IMR-90 (cell line): ENCODE results near the gene NAA80. TPM values are rescaled to one million over a fixed set of nuclear protein-coding genes. Genes with fewer than 3 reads are reported as not detected.

Experiments used
- ATAC-seq: fragments of 200-7000 bp; cut with Tn5 transposase; 2 replicates; pipeline ENCODE4 v1.9.1; 2020; ENCODE audit warnings: low read depth, mild to moderate bottlenecking, moderate library complexity
- BruUV-seq: library from RNA; stranded (reverse); fragments of 400-500 nt; replicated peaks from 2 replicates; lab custom pipeline; 2021; lab: Mats Ljungman, UMichigan
- CTCF ChIA-PET: fragments of 300-600 bp; formaldehyde crosslinking; extraction: SDS; loops from one replicate; lab custom pipeline; 2021; ENCODE audit warnings: antibody characterized with exemption; lab: Yijun Ruan, JAX
- POLR2A ChIA-PET: fragments of 300-600 bp; sonication (Branson Sonifier 250); formaldehyde crosslinking; loops from one replicate; lab custom pipeline; 2022; ENCODE audit warnings: antibody characterized with exemption; ENCODE audit not compliant: unreplicated experiment; lab: Charles Lee
- DNase-seq: peaks from one replicate; pipeline ENCODE4 v3.0.0; 2013
- H2AFZ ChIP-seq: replicated peaks from 2 replicates; pipeline ENCODE3; 2013; ENCODE audit warnings: low read length, mild to moderate bottlenecking; ENCODE audit not compliant: poor library complexity
- H2AK5ac ChIP-seq: 2 replicates; pipeline ENCODE4 v1.6.1; 2013; ENCODE audit warnings: low read depth, low read length, inconsistent platforms
- H2AK9ac ChIP-seq: replicated peaks from 2 replicates; pipeline ENCODE3; 2013; ENCODE audit warnings: mild to moderate bottlenecking, low read depth, low read length, moderate library complexity; ENCODE audit not compliant: poor library complexity
- H2BK120ac ChIP-seq: 2 replicates; pipeline ENCODE4 v1.6.1; 2013; ENCODE audit warnings: low read depth, low read length, inconsistent platforms
- H2BK15ac ChIP-seq: 3 replicates; pipeline ENCODE4 v1.6.1; 2013; ENCODE audit warnings: low read depth, low read length, inconsistent platforms
- H2BK20ac ChIP-seq: 2 replicates; pipeline ENCODE4 v1.6.1; 2013; ENCODE audit warnings: low read depth, mild to moderate bottlenecking, inconsistent platforms, low read length, moderate library complexity
- H2BK5ac ChIP-seq: 2 replicates; pipeline ENCODE4 v1.6.1; 2013; ENCODE audit warnings: mild to moderate bottlenecking, low read depth, low read length, inconsistent platforms; ENCODE audit not compliant: poor library complexity, severe bottlenecking
- H3K14ac ChIP-seq: replicated peaks from 2 replicates; pipeline ENCODE4 v1.6.1; 2013; ENCODE audit warnings: low read depth, low read length, inconsistent platforms
- H3K18ac ChIP-seq: 2 replicates; pipeline ENCODE4 v1.6.1; 2013; ENCODE audit warnings: low read depth, low read length, control low read depth
- H3K23ac ChIP-seq: 2 replicates; pipeline ENCODE4 v1.6.1; 2013; ENCODE audit warnings: low read depth, low read length, inconsistent platforms
- H3K27ac ChIP-seq: 2 replicates; pipeline ENCODE4 v1.5.1; 2013; ENCODE audit warnings: mild to moderate bottlenecking, control low read depth, low read length; ENCODE audit not compliant: insufficient read depth
- H3K27me3 ChIP-seq: 2 replicates; pipeline ENCODE4 v1.6.1; 2013; ENCODE audit warnings: low read length; ENCODE audit not compliant: control insufficient read depth, insufficient read depth
- H3K36me3 ChIP-seq: 2 replicates; pipeline ENCODE4 v1.6.1; 2013; ENCODE audit warnings: low read length, mixed read lengths; ENCODE audit not compliant: control insufficient read depth, insufficient read depth
- H3K4ac ChIP-seq: 2 replicates; pipeline ENCODE4 v1.6.1; 2013; ENCODE audit warnings: low read depth, low read length, inconsistent platforms
- H3K4me1 ChIP-seq: 2 replicates; pipeline ENCODE4 v1.6.1; 2013; ENCODE audit warnings: low read length, mixed read lengths; ENCODE audit not compliant: control insufficient read depth, insufficient read depth
- H3K4me2 ChIP-seq: 2 replicates; pipeline ENCODE4 v1.6.1; 2013; ENCODE audit warnings: low read depth, mild to moderate bottlenecking, control low read depth, low read length, moderate library complexity
- H3K4me3 ChIP-seq: 2 replicates; pipeline ENCODE4 v1.5.1; 2013; ENCODE audit warnings: low read depth, mild to moderate bottlenecking, control low read depth, low read length, moderate library complexity; ENCODE audit not compliant: insufficient read depth
- H3K56ac ChIP-seq: 2 replicates; pipeline ENCODE4 v1.6.1; 2013; ENCODE audit warnings: low read length, inconsistent platforms; ENCODE audit not compliant: insufficient read depth; ENCODE audit errors: extremely low read depth
- H3K79me1 ChIP-seq, 2 experiments: 2 replicates each; pipeline ENCODE4 v1.6.1; 2013; ENCODE audit warnings: low read length in 2 of 2, inconsistent platforms in 1 of 2, low read depth in 1 of 2
- H3K9ac ChIP-seq: 2 replicates; pipeline ENCODE4 v1.6.1; 2013; ENCODE audit warnings: low read depth, low read length, control low read depth
- H3K9me1 ChIP-seq: 2 replicates; pipeline ENCODE4 v1.6.1; 2013; ENCODE audit warnings: low read length, inconsistent platforms; ENCODE audit not compliant: insufficient read depth
- H3K9me3 ChIP-seq: 2 replicates; pipeline ENCODE4 v1.6.1; 2013; ENCODE audit warnings: low read length; ENCODE audit not compliant: control insufficient read depth, insufficient read depth
- H4K20me1 ChIP-seq: 2 replicates; pipeline ENCODE4 v1.6.1; 2013; ENCODE audit warnings: low read length, inconsistent platforms; ENCODE audit not compliant: insufficient read depth
- H4K5ac ChIP-seq: 2 replicates; pipeline ENCODE4 v1.6.1; 2013; ENCODE audit warnings: mild to moderate bottlenecking, low read depth, low read length, control low read depth
- H4K8ac ChIP-seq, 2 experiments: 2 replicates each; pipeline ENCODE4 v1.6.1; 2013; ENCODE audit warnings: low read depth in 2 of 2, low read length in 2 of 2, control low read depth in 1 of 2, inconsistent platforms in 1 of 2
- H4K91ac ChIP-seq: 2 replicates; pipeline ENCODE4 v1.6.1; 2013; ENCODE audit warnings: low read depth, low read length, inconsistent platforms; ENCODE audit not compliant: insufficient read depth
- MAFK ChIP-seq: IDR thresholded peaks from 2 replicates; pipeline ENCODE4 v1.6.1; 2012; ENCODE audit warnings: low read depth, low read length, improper control_type of control experiment
- MAZ ChIP-seq: IDR thresholded peaks from 2 replicates; pipeline ENCODE4 v1.6.1; 2012; ENCODE audit warnings: low read depth, mild to moderate bottlenecking, low read length, improper control_type of control experiment, moderate library complexity, borderline replicate concordance
- POLR2A ChIP-seq: IDR thresholded peaks from 2 replicates; pipeline ENCODE4 v1.6.1; 2012; ENCODE audit warnings: mild to moderate bottlenecking, low read depth, low read length
- RAD21 ChIP-seq: IDR thresholded peaks from 2 replicates; pipeline ENCODE4 v1.6.1; 2012; ENCODE audit warnings: low read length, improper control_type of control experiment
- RCOR1 ChIP-seq: IDR thresholded peaks from 2 replicates; pipeline ENCODE4 v1.6.1; 2012; ENCODE audit warnings: mild to moderate bottlenecking, low read length, improper control_type of control experiment; ENCODE audit not compliant: insufficient replicate concordance
- WGBS, 2 experiments: methylation state at CpG; one replicate each; pipeline versions ENCODE4 v1.1.5 to v1.1.7; 2013; ENCODE audit warnings: missing lambda C conversion rate in 2 of 2; ENCODE audit not compliant: insufficient read length in 1 of 2; ENCODE audit errors: extremely low coverage in 2 of 2; 5-methylcytosine and 5-hydroxymethylcytosine counted together
- dilution Hi-C: fragments of 300-500 bp; cut with HindIII; formaldehyde crosslinking; loops from one replicate; pipeline ENCODE4 v1.14.3; 2018; ENCODE audit warnings: low sequenced_read_pairs; ENCODE audit not compliant: unreplicated experiment
- in situ Hi-C: fragments of 300-500 bp; cut with MboI; formaldehyde crosslinking; loops from 3 replicates; pipeline ENCODE4 v1.14.3; 2019; ENCODE audit warnings: low sequenced_read_pairs, inconsistent platforms, mixed read lengths
- intact Hi-C: fragments of 100-400 bp; cut with micrococcal nuclease; formaldehyde crosslinking; loops from 2 replicates; pipeline ENCODE4 v1.10.0; 2022
- polyA plus RNA-seq, 3 experiments: library from polyadenylated mRNA; depleted of rRNA; stranded (reverse); fragments of >200 nt; gene quantifications; 2 replicates each; pipeline ENCODE4 v1.2.3, GENCODE V29; 2012; ENCODE audit warnings: low replicate concordance in 1 of 3
- total RNA-seq: library from RNA; depleted of rRNA; stranded (reverse); fragments of >200 nt; gene quantifications from 2 replicates; pipeline ENCODE4 v1.2.3, GENCODE V29; 2012
- TF ChIP-seq, protein P1 (sequence below): fragments of 150-350 bp; IDR thresholded peaks from 2 replicates; pipeline ENCODE4 v1.6.1; 2017; ENCODE audit warnings: mild to moderate bottlenecking, antibody characterized with exemption, low read length, low read depth

Gene NAA80
- total and polyA plus RNA-seq, 2 of the 4 experiments (the other 2 are of a cell fraction): 5.0 to 14.4 TPM

DNA sequence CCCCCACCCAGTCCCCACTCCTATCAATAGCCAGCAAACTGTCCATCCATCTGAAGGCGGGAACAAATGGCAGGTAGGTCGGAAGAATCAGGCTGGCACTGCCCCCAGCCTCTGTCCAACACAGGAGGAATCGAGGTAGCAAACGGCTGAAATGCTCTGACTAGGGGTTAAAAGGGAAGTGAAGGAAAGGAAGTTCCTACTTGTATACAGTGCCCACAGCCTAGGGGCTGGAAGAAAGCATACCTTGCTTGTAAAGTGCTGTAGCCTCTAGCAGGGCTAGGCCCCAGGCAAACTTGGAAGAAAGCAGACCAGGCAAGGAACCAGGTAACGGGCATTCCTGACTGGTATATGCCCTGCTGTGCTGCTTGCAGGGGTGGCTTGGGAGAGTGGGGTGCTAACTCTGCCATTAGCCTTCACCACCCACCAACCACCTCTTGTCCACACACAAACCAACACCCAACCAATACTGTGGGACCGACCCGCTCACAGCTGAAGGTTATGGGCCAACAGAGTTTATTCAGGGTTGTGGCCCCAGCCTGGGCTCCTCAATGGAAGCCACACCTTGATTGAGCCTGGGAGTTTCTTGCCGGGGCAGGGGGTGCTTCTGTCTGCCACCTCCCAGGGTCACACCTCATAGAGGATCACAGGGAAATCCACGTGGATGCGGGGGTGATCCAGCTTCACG is 26.4 kb upstream of the NAA80 start:
- Histone ChIP-seq H3K4me1 (peaks cover 16% of the 10 kb centered on the region), H3K9ac (no peak overlapping the region), H2BK5ac (no peak overlapping the region), H4K91ac (no peak overlapping the region), H2BK15ac (no peak overlapping the region), H3K9me3 (no peaks in the 10 kb centered on the region), H4K5ac (no peak overlapping the region), H3K4ac (no peak overlapping the region), H3K27me3 (no peaks in the 10 kb centered on the region), H2BK20ac (no peak overlapping the region), H2BK120ac (no peak overlapping the region), H4K8ac (no peak overlapping the region), H2AK5ac (no peak overlapping the region), H3K4me2 (no peak overlapping the region), H3K36me3 (peaks cover 17% of the 10 kb centered on the region), H3K79me1 (peaks cover 20 to 36% of the 10 kb centered on the region in 2 experiments; a peak in 3 of 4 replicates), H4K20me1 (peaks cover 7% of the 10 kb centered on the region), H3K27ac (no peak overlapping the region), H2AK9ac (no peak overlapping the region), H3K4me3 (no peak overlapping the region), H3K23ac (no peak overlapping the region), H3K56ac (no peak overlapping the region), H3K18ac (no peak overlapping the region), H2AFZ (no peak overlapping the region), H3K9me1 (no peaks in the 10 kb centered on the region), H3K14ac (no peak overlapping the region)
- ATAC-seq (no peak), DNase-seq (no peak)
- intact Hi-C loops: no loop called here
- ChIA-PET POLR2A (no interaction called here), CTCF (no interaction called here)
- in situ Hi-C loops: loop anchor here (25.0 kb wide), 3 partner anchors 1062 to 1837 kb away; partner anchors contain the start of genes ABHD14B, GPR62, MANF and PCBP4
- 80% methylated on average over 1 of the region's 11 CpGs; no CpG with 5 or more reads in 1 of the 2 experiments for WGBS, 2 experiments
- TF ChIP-seq MAZ (no peak), MAFK (no peak), POLR2A (no peak), RAD21 (no peak), RCOR1 (no peak)
- TF ChIP-seq, protein P1, sequence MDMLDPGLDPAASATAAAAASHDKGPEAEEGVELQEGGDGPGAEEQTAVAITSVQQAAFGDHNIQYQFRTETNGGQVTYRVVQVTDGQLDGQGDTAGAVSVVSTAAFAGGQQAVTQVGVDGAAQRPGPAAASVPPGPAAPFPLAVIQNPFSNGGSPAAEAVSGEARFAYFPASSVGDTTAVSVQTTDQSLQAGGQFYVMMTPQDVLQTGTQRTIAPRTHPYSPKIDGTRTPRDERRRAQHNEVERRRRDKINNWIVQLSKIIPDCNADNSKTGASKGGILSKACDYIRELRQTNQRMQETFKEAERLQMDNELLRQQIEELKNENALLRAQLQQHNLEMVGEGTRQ: no peak
- dilution Hi-C loops: no loop called here
- no TSS peak for BruUV-seq
